Measurements from ENCODE around the gene DCC.

Gene DCC

DNA sequence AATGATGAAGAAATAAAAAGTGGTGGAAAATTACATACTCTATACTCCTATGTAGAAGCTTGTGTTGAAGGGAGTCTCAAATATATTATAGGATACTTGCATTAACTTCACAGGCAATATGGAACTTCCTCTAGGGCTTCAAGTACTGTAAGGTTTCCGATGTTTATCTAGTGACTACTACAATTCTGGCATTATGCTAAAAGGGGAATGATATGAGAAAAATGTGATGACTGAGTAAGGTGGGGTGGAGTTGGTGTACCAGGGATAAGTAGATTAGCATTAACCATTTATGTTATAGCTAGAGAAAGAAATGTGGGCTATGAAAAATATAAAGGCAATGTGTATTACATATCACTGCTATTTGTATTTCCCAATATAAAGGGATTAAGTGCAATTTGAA, 229.5 kb downstream of the DCC start:
- no peak for TF ChIP-seq CTCF (IDR thresholded peaks at IDR 0.05; ENCODE audit: low read length, missing control alignments)
- H3K4me3 ChIP-seq (replicated peaks; ENCODE audit: low read depth, low read length) = no peak overlapping the region
- no peak for DNase-seq (ENCODE audit: low read depth)

GRCh38 chr18:52570975-52571374, 231.0 kb downstream of the DCC start:
- H3K4me3 ChIP-seq (replicated peaks; ENCODE audit: low read depth, low read length) = no peak overlapping the region
- TF ChIP-seq CTCF (IDR thresholded peaks at IDR 0.05; ENCODE audit: low read length, missing control alignments) = no peak
- DNase-seq (ENCODE audit: low read depth) = no peak

DNA sequence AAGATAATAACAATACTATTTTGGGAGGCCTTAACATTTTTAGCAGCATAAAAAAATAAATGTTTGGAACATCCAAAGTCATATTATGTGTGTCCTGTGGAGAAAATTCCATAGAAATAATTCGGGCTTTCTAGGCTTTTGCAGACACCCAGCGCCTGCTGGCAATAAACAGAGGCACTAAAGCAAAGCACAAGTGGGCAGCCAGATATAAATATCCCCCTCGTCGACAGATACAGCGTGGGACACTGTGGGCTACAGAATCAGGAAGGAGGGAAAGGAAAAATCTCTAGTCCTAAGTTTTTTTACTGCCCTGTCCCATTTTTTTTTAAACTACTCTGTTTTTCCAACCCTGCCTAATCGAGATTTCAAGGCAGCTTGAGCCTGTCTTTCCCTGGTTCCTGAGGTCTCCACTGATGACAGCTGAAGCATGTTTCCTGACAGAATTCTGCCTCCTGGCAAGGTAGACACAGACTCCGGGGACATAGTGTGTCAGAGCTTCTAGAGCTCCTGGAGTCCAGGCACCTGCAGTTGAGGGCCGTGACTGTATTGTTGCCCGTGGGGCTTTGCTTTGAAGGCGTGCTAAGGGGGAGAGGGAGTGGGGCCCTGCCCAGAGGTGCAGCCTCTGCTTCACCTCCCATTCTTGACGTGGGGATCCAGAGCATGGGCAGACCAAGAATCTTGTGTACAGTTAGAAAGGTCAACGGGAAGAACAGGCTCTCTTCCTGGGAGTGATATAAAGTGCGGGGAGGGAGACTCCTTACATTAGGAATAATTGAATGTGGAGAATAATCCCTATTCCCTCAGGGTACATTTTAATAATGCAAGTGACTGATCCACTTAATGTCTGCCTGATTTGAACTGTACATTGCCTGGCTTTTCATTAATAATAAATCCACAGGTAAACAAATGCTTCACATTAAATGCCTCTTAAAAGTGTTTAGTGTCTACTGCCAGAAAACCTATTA, 232.3 kb downstream of the DCC start:
- DNase-seq (ENCODE audit: low read depth) = no peak
- H3K4me3 ChIP-seq (replicated peaks; ENCODE audit: low read depth, low read length) = no peak overlapping the region
- no peak for TF ChIP-seq CTCF (IDR thresholded peaks at IDR 0.05; ENCODE audit: low read length, missing control alignments)

- no peak overlapping the region for H3K4me3 ChIP-seq (replicated peaks; ENCODE audit: low read depth, low read length)
- TF ChIP-seq CTCF (IDR thresholded peaks at IDR 0.05; ENCODE audit: low read length, missing control alignments) = no peak
- no peak for DNase-seq (ENCODE audit: low read depth)
Observed at GRCh38 chr18:52577795-52578194, 237.8 kb downstream of the DCC start.

GRCh38 chr18:52582061-52582460, 242.1 kb downstream of the DCC start:
- TF ChIP-seq CTCF (IDR thresholded peaks at IDR 0.05; ENCODE audit: low read length, missing control alignments) = no peak
- no peak for DNase-seq (ENCODE audit: low read depth)
- H3K4me3 ChIP-seq (replicated peaks; ENCODE audit: low read depth, low read length) = no peak overlapping the region

GRCh38 chr18:52582516-52582915, 242.5 kb downstream of the DCC start:
- no peak overlapping the region for H3K4me3 ChIP-seq (replicated peaks; ENCODE audit: low read depth, low read length)
- DNase-seq (ENCODE audit: low read depth) = no peak

More at GRCh38 chr18:52582516-52582915, 242.5 kb downstream of the DCC start:
- TF ChIP-seq CTCF (IDR thresholded peaks at IDR 0.05; ENCODE audit: low read length, missing control alignments) = no peak
